Measurements from ENCODE around the gene DESI1. TPM values are rescaled to one million over a fixed set of nuclear protein-coding genes. Genes with fewer than 3 reads are reported as not detected.

The DESI1 gene
- total RNA-seq, 4 donors from 2014 or later: 18.2 to 77.7 (median 21.4) TPM

GRCh38 chr22:41608386-41608785, 12.5 kb downstream of the DESI1 start:
- no peaks in the 10 kb centered on the region for H3K9me3 ChIP-seq
- no peaks in the 10 kb centered on the region for H3K4me1 ChIP-seq
- peaks cover 0 to 51% of the 10 kb centered on the region in 2 donors for H3K36me3 ChIP-seq
- ATAC-seq: no peak
- H3K27ac ChIP-seq: no peak overlapping the region
- 93 to 96% methylated on average over 3 of the region's 3 CpGs for WGBS, 2 donors (ENCODE audit: low coverage in 1 of 2)
- no peaks in the 10 kb centered on the region for H3K27me3 ChIP-seq
- no peak overlapping the region for H3K4me3 ChIP-seq
- TF ChIP-seq POLR2A (IDR thresholded peaks at IDR 0.05) (no peak), POLR2AphosphoS5 (IDR thresholded peaks at IDR 0.05) (no peak), EP300 (IDR thresholded peaks at IDR 0.05) (no peak), CTCF (IDR thresholded peaks at IDR 0.05) (no peak)

- Histone ChIP-seq H3K27me3 (no peaks in the 10 kb centered on the region), H3K9me3 (no peaks in the 10 kb centered on the region), H3K27ac (no peak overlapping the region), H3K4me1 (no peaks in the 10 kb centered on the region), H3K36me3 (peaks cover 0 to 93% of the 10 kb centered on the region in 2 donors), H3K4me3 (no peak overlapping the region)
- ATAC-seq: no peak
- TF ChIP-seq EP300 (IDR thresholded peaks at IDR 0.05): no peak
- TF ChIP-seq CTCF (IDR thresholded peaks at IDR 0.05): no peak
- no peak for TF ChIP-seq POLR2AphosphoS5 (IDR thresholded peaks at IDR 0.05)
- no peak for TF ChIP-seq POLR2A (IDR thresholded peaks at IDR 0.05)
- WGBS, 2 donors (ENCODE audit: low coverage in 1 of 2): 84 to 89% methylated on average over 2 to 3 of the region's 4 CpGs
Observed at GRCh38 chr22:41603873-41604332, 16.9 kb downstream of the DESI1 start.

- H3K27ac ChIP-seq: no peak overlapping the region
- no peaks in the 10 kb centered on the region for H3K9me3 ChIP-seq
- WGBS, 2 donors (ENCODE audit: low coverage in 1 of 2): 73% methylated on average over 6 of the region's 8 CpGs; no CpG with 5 or more reads in 1 of the 2 donors
- no peak for TF ChIP-seq POLR2A (IDR thresholded peaks at IDR 0.05)
- no peak for TF ChIP-seq POLR2AphosphoS5 (IDR thresholded peaks at IDR 0.05)
- no peak for TF ChIP-seq CTCF (IDR thresholded peaks at IDR 0.05)
- TF ChIP-seq EP300 (IDR thresholded peaks at IDR 0.05): no peak
- H3K27me3 ChIP-seq: no peaks in the 10 kb centered on the region
- no peak overlapping the region for H3K4me3 ChIP-seq
- no peak for ATAC-seq
- H3K36me3 ChIP-seq: peaks cover 0 to 69% of the 10 kb centered on the region in 2 donors
- peaks cover 0 to 9% (median 0%) of the 10 kb centered on the region in 3 donors for H3K4me1 ChIP-seq
Observed at GRCh38 chr22:41600976-41601375, 19.9 kb downstream of the DESI1 start.

- Histone ChIP-seq H3K36me3 (peaks cover 0 to 49% of the 10 kb centered on the region in 2 donors), H3K27me3 (no peaks in the 10 kb centered on the region), H3K27ac (no peak overlapping the region), H3K4me3 (no peak overlapping the region), H3K9me3 (no peaks in the 10 kb centered on the region), H3K4me1 (peaks cover 0 to 9% (median 0%) of the 10 kb centered on the region in 3 donors)
- 89 to 100% methylated on average over 3 to 7 of the region's 8 CpGs for WGBS, 2 donors (ENCODE audit: low coverage in 1 of 2)
- TF ChIP-seq CTCF (IDR thresholded peaks at IDR 0.05): no peak
- TF ChIP-seq EP300 (IDR thresholded peaks at IDR 0.05): no peak
- TF ChIP-seq POLR2AphosphoS5 (IDR thresholded peaks at IDR 0.05): no peak
- TF ChIP-seq POLR2A (IDR thresholded peaks at IDR 0.05): no peak
- ATAC-seq: no peak
Observed at GRCh38 chr22:41598891-41599635, 21.8 kb downstream of the DESI1 start.

- no peak for ATAC-seq
- H3K27me3 ChIP-seq: no peaks in the 10 kb centered on the region
- H3K27ac ChIP-seq: no peak overlapping the region
- no peaks in the 10 kb centered on the region for H3K9me3 ChIP-seq
- WGBS, 2 donors (ENCODE audit: low coverage in 1 of 2): 70 to 100% methylated on average over 1 to 4 of the region's 5 CpGs
- H3K36me3 ChIP-seq: peaks cover 0 to 40% of the 10 kb centered on the region in 2 donors
- TF ChIP-seq CTCF (IDR thresholded peaks at IDR 0.05) (no peak), POLR2AphosphoS5 (IDR thresholded peaks at IDR 0.05) (no peak), EP300 (IDR thresholded peaks at IDR 0.05) (no peak), POLR2A (IDR thresholded peaks at IDR 0.05) (no peak)
- peaks cover 0 to 9% (median 0%) of the 10 kb centered on the region in 3 donors for H3K4me1 ChIP-seq
- H3K4me3 ChIP-seq: no peak overlapping the region
Observed at GRCh38 chr22:41598081-41598480, 22.8 kb downstream of the DESI1 start.
